NCI-H774 (cell line): ENCODE results near the gene GORASP1.

Experiments used
- DNase-seq: peaks from one replicate; lab custom pipeline; 2025; lab: John Stamatoyannopoulos, UW

Gene GORASP1

DNA sequence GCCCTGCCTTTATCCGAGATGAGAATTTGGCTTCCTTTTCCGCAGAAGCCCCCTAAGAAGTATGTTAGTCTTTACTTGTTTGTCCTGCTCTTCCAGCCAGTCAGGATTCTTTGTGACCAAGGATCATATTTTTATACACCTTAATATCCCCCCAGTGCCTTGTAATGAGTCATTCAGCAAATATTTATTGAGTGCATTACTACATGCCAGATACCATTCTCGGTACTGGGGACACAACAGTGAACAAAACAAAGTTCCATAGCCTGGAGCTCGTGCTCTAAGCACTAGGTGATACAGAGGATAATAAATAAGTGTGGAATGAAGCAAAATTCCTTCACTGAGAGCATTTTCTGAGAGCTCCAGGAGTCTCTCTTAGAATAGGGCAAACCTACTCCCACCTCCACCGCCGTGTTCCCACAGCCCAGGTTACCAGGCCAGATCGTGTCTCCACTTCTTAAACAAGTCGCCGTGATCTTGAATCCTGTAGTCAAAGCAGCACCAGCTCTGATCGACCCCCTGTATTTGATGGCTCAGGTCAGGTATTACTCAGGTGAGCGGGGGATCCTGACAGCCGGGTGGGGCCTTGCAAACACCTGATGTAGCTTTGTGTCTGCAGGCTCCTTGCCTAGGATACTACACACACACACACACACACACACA is 18.5 kb upstream of the GORASP1 start:
- no peak for DNase-seq

DNA sequence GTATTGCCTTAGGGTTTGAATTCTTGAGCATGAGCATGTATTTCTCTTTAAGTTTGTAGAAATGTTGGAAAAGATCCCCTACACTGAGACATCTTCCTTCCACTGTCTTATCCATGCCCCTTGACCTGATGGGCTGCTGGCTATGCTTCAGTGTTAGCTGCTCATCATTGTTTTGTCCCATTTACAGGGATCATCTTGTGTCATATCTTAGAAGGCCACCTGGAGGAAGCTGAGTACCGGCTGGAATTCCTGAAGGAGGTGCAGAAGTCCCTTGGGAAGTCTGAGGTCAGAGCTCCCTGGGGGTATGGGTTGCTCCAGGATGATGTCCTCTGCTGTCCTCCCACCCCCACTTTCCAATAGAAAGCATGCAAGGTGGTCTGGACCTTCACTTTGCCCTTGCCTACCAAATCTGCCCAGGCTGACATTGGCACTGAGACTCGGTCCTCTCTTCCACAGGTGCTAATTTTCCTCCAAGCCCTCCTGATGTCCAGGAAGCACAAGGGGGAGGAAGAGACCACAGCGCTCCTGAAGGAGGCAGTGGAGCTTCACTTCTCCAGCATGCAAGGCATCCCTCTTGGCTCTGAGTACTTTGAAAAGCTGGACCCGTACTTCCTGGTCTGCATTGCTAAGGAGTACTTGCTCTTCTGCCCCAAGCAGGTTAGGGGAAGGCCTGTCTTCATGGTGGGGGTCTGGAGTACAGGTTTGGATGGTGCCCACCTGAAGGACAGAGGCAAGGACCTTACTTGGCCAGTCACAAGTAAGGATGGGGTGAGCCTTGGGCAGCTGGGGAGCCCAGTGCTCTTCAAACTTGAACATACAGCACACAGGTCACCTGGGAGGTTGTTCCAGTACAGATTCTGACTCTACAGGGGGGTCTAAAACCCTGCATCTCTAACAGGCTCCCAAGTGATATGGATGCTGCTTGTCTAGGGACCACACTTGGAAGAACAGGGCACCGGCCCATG is 17.7 kb upstream of the GORASP1 start:
- DNase-seq = no peak

DNA sequence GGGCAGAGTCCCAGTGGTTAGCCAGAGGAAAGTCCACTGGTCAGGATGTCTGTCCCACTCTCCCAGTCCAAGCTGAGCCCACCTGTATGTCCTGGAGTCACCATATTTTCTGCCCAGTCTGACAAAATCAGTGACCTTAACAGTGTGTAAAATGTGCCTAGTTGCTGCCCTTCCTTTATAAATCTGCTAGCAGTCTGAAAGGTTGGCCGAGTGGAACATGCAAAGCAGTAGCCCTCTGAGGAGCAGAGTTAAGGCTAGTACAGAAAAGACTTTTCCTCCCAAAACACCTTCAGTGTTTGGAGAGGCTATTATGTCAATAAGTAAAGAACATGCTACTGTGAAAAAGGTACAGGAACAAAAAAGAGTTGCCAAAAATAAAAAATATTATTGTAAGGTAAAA is 15.4 kb upstream of the GORASP1 start:
- DNase-seq = no peak

DNA sequence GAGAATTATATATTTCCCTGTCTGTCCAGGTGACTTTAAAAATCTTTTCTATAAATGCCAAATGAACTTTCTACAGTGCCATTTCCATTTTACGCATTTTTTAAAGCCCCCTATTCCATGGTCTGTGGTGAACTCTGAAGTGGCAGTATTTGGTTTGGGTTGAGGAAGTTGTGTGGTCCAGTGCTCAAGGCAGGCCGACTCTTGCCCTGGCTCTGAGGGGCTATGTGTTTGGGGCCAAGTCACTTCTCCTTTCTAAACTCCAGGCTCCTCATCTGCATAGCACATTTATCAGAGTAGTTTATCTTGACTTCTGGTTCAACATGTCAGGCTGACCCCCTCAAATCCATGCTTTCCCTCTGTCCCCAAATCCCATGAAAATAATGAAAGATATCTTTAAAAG is 14.2 kb upstream of the GORASP1 start:
- DNase-seq = no peak

DNA sequence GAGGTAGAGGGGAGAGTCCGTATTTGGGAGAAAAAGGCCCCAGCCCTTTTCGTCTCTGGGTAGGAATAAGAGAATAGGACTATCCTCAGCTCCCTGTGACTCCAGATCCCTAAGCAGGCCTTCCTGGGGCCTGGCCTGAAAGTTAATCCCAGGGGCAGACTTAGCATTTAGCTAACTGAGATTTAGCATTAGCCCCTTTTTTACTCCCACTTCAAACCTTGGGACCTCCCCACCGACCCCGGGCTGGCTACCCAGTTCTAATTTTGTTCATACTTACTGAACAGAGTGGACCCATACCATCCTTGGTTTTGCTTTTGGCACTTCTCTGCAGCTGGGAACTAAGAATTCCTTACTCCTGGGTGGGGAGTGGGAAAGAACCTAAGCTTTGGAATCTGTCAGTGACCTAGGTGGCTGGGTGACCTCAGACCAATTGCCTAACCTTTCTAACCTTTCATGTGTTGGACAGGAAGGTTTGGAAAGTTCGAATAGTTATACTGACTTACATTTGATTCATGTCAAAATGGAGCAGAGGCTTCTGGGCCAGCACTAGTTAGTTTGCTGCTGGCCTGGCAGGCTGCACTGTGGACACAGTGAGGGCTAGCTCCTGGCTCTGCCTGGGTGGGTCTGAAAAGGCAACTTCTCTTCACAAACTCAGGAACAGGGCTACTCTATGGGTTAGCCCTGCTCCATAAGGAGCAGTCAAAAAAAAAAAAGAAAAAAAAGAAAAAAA is 11.7 kb upstream of the GORASP1 start:
- no peak for DNase-seq

GRCh38 chr3:39118079-39118478 is 10.7 kb upstream of the GORASP1 start:
- no peak for DNase-seq

DNA sequence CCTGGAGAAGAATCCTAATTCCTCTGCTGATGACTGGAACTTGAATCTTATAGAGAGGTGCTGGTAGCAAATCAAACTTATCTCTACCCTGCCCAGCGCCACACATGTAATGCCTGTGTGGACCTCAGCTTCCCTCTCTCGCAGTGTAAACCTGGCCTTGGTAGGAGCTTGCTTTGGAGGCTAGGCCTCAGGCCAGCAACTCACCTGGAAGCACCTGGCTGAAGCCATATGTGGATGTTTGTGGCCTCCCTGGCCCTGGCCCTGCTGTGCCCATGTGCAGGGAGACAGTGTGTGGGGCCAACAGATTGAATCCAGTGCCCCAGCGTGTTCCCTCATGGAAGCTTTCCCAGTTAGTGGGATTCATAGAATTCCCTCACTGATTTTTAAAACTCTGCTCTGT is 8.4 kb upstream of the GORASP1 start:
- DNase-seq = no peak

DNA sequence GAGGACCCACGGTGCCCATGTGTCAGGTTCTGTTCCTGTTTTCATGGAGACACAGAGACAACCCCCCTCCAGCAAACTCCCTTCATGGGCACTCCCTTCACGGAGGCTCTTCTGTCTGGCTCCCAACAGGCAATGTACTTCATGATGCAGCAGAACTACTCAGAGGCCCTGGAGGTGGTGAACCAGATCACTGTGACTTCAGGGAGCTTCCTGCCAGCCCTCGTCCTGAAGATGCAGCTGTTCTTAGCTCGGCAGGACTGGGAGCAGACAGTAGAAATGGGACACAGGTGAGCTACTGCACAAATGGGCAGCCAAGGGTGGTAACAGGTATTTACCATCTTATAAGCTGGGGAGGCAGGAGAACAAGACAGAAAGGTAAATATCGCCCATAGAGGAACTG is 7.0 kb upstream of the GORASP1 start:
- no peak for DNase-seq

GRCh38 chr3:39113291-39113690 is 5.9 kb upstream of the GORASP1 start:
- no peak for DNase-seq

DNA sequence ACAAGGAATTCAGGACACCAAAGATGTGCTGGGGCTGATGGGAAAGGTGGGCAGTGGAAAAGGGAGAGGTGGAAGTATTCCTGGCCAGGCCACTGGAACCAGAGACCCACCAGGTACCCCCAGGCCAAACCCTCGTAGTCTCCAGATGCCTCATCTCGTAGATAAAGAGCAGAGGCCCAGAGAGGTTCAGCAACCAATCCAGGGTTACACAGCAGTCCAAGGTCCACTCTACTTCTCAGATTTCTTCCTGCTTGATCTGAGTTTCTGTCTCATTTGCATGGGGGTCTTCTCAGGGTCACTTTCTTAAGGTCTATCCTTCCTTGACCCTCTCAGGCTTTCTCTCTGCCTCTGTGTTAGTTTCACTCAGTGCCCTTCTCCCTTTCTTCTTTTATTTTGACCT is 5.1 kb upstream of the GORASP1 start:
- DNase-seq = no peak

- DNase-seq = no peak
These were observed 4.7 kb upstream of the GORASP1 start for GRCh38 chr3:39112113-39112512.

- no peak for DNase-seq
These were observed 2.7 kb upstream of the GORASP1 start for GRCh38 chr3:39110041-39110639.

DNA sequence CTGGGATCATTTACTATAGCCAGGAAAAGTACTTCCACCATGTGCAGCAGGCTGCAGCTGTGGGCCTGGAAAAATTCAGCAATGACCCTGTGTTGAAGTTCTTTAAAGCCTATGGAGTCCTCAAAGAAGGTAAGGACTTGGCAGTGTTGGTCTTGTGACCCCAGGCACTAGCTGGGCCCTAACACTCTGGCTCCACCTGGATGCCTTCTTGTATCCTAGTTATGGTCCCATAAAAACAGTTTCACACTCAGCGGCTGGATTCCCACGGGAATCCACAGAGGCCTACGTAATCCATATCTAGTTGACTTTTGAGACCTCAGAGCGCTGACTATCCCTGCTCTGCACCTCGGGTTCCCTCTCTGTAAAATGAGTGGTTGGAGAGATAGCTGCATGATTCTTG is 1.7 kb upstream of the GORASP1 start:
- no peak for DNase-seq

- no peak for DNase-seq
These were observed 828 bp upstream of the GORASP1 start for GRCh38 chr3:39108200-39108710.

- no peak for DNase-seq
These were observed 508 bp downstream of the GORASP1 start for GRCh38 chr3:39106851-39107387.

DNA sequence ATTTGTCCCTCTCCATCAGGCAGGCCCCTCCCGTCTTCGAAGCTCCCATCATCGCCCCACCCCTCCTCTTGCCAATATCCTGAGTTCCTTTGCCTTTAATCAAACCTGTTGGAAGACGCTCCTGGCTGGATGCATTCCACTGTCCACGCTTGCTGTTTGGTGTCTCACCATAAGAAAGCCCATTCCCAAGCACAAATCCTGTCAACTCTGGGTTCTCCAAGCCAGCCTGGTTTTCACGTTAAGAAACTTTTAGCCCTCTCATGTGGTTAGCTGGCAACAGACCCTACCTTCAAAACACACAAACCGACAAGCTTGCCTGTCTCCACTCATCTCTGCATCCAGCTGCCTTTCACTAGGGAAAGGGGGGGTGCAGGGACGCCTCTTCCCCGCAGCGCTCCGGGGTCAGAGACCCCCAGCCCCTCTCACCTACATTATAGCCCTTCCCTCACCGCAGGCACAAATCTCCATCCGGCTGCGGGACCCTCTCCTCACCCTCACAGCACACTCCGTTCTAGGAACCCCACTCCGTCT is 1.1 kb downstream of the GORASP1 start:
- DNase-seq = no peak

DNA sequence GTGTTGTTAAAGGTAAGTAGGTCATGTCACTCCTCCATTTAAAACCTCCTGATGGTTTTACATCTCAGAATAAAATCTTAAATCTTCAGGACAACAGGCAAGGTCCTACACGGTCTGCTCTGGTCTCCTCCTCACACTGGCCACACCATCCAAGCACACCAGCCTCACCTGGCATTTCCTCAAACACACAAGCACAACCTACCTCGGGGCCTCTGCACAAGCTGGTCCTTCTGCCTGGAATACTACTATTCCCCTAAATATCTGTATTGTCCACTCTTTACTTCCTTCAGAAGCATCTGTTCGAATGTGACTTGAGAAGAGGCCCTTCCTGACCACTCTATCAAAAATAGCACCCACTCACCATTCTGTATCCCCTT is 1.8 kb downstream of the GORASP1 start:
- no peak for DNase-seq

DNA sequence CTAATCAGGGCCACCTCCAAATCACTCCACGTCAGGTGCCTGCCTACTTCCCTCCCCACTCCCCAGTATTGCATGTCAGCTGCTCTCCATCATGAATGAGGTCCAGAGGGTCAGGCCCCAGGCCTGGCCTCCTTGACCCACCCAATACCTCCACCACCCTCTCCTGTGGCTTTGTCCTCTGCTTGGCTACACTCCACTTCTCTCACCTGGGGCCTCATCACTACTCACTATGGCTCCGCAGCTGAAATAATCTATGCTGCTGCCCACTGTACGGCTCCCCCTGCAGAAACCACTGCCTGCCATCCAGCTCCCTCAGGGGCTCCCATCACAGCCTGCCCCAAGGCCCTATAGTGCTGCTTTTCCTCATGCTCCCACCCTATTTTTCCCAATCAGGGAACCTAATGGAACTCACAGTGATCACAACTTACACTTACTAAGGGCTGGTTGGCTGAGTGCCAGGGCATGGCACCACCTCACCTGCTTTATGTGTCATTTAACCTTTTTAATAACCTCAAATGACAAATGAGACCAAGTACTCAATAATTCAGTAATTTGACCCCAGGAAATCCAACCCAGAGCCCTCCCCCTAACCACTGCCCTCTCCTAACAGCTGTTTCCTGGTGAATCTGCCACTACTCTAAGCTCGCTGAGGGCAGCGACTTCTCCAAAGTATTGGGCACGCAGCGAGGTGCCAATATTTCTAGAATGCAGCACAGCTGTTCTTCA is 2.3 kb downstream of the GORASP1 start:
- no peak for DNase-seq

DNA sequence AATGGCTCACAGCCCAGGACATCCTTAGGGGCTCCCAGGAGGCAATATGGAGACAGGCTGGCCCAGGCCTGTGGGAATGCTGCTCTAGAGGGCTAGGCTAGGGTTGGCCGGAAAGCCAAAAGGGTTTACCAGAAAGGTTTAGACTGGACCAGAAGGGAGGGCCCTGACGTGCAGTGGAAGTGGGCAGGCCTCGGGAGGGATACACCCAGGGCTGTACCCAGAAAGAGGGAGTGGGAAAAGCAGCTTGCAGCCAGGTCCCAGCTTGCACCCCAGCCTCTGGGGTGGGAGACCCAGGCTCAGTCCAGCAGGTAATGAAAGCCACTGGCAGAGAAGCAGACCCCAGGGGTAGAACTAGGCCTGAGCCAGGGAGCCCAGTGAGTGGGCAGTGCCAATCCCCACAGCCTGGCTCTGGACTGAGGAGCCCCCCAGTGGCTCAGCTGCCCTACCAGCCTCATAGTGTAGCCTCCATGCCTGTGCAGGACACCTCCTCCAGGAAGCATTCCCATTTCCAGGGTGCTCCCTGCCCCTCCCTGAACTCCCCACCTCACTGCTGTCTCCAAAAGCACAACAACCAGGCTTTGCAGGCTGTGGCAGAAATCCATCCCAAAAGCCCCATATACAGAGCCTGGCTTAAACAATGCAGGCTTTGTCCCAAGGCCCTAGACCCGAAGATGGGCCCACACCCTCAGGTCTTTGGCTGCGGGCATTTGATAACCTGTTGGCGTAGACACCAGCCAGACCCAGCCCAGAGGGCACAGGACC is 3.5 kb downstream of the GORASP1 start:
- no peak for DNase-seq

DNA sequence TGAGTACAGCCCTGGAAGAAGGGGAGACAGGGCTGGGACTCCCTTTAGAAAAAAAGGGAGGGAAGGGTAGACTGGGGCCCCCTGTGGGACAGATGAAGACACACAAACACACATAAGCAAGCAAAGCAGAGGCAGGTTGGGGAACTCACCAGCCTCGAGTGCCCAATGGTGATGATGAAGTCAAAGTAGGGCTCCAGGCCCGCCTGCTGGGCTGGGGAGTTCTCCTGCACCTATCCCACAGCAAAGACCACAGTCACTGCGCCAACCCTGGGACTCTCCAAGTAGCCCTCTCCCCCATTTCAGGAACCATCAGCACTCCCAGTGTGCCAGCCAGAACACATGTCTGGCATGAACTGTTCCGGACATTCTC is 4.1 kb downstream of the GORASP1 start:
- DNase-seq = no peak
